ENCODE measurements around the gene TMEM145. TPM values are rescaled to one million over a fixed set of nuclear protein-coding genes. Genes with fewer than 3 reads are reported as not detected.

TMEM145 gene
- total and polyA plus RNA-seq, 3 experiments from 2014 or later = 0.15 TPM; not detected in 2

GRCh38 chr19:42273407-42274064 lies 39.6 kb upstream of the TMEM145 start:
- Histone ChIP-seq H3K27ac (ENCODE audit: low read depth, low read length) (no peak overlapping the region), H3K36me3 (ENCODE audit: insufficient read depth, low read length) (peaks cover 6% of the 10 kb centered on the region), H3K4me3 (ENCODE audit: low read length) (no peak overlapping the region), H3K4me1 (ENCODE audit: insufficient read depth, low read length) (peaks cover 42% of the 10 kb centered on the region), H3K9me3 (ENCODE audit: low read length) (no peaks in the 10 kb centered on the region), H3K27me3 (ENCODE audit: insufficient read depth, low read length, poor library complexity, severe bottlenecking) (no peaks in the 10 kb centered on the region)
- Mint-ChIP-seq H3K4me1 (peaks cover 37 to 57% (median 44%) of the 10 kb centered on the region in 3 donors), H3K27ac (no peak overlapping the region), H3K4me3 (no peak overlapping the region), H3K27me3 (peaks cover 0 to 5% of the 10 kb centered on the region in 2 donors), H3K36me3 (peaks cover 4 to 36% (median 6%) of the 10 kb centered on the region in 3 donors), H3K9me3 (no peaks in the 10 kb centered on the region)
- CTCF ChIA-PET = interaction anchor here (0.9 to 1.3 kb wide), 2 partner anchors 23 to 165 kb away, joined by 3 to 5 read pairs; no protein-coding TSS in a partner anchor
- DNase-seq = no peak
- POLR2A ChIA-PET = no interaction called here

- peak overlapping the region in 3 of 8 donors; percentile 4 to 30 (median 15) for H3K27ac Mint-ChIP-seq
- DNase-seq = no peak
- Histone ChIP-seq H3K9me3 (ENCODE audit: low read length) (no peaks in the 10 kb centered on the region), H3K27me3 (ENCODE audit: insufficient read depth, low read length, poor library complexity, severe bottlenecking) (no peaks in the 10 kb centered on the region), H3K36me3 (ENCODE audit: insufficient read depth, low read length) (peaks cover 6% of the 10 kb centered on the region), H3K4me3 (ENCODE audit: low read length) (no peak overlapping the region), H3K27ac (ENCODE audit: low read depth, low read length) (no peak overlapping the region), H3K4me1 (ENCODE audit: insufficient read depth, low read length) (peaks cover 48% of the 10 kb centered on the region)
- peaks cover 4 to 36% (median 6%) of the 10 kb centered on the region in 3 donors for H3K36me3 Mint-ChIP-seq
- peaks cover 0 to 5% of the 10 kb centered on the region in 2 donors for H3K27me3 Mint-ChIP-seq
- POLR2A ChIA-PET = no interaction called here
- peaks cover 43 to 64% (median 51%) of the 10 kb centered on the region in 3 donors for H3K4me1 Mint-ChIP-seq
- CTCF ChIA-PET = interaction anchor here (0.7 to 0.9 kb wide), 2 partner anchors 22 to 142 kb away, joined by 3 read pairs; partner anchors contain the start of gene POU2F2
- H3K9me3 Mint-ChIP-seq = no peaks in the 10 kb centered on the region
- H3K4me3 Mint-ChIP-seq = no peak overlapping the region
Measured at GRCh38 chr19:42274065-42274682, 38.9 kb upstream of the TMEM145 start.

- DNase-seq = no peak
- Histone ChIP-seq H3K4me1 (ENCODE audit: insufficient read depth, low read length) (peaks cover 46% of the 10 kb centered on the region), H3K27me3 (ENCODE audit: insufficient read depth, low read length, poor library complexity, severe bottlenecking) (no peaks in the 10 kb centered on the region), H3K27ac (ENCODE audit: low read depth, low read length) (no peak overlapping the region), H3K36me3 (ENCODE audit: insufficient read depth, low read length) (peaks cover 6% of the 10 kb centered on the region), H3K4me3 (ENCODE audit: low read length) (no peak overlapping the region), H3K9me3 (ENCODE audit: low read length) (no peaks in the 10 kb centered on the region)
- POLR2A ChIA-PET = no interaction called here
- CTCF ChIA-PET = interaction anchor here (0.6 to 0.7 kb wide), 2 partner anchors 142 to 166 kb away, joined by 3 read pairs; partner anchors contain the start of gene POU2F2
- Mint-ChIP-seq H3K36me3 (peaks cover 4 to 36% (median 6%) of the 10 kb centered on the region in 3 donors), H3K4me3 (peak overlapping the region in 2 of 7 donors; percentile 3 to 7), H3K27ac (peak overlapping the region in 5 of 8 donors; percentile 4 to 76 (median 30)), H3K4me1 (peaks cover 42 to 64% (median 48%) of the 10 kb centered on the region in 3 donors), H3K9me3 (no peaks in the 10 kb centered on the region), H3K27me3 (peaks cover 0 to 6% of the 10 kb centered on the region in 2 donors)
Measured at GRCh38 chr19:42275103-42275502, 38.0 kb upstream of the TMEM145 start.

- Histone ChIP-seq H3K27ac (ENCODE audit: low read depth, low read length) (no peak overlapping the region), H3K27me3 (ENCODE audit: insufficient read depth, low read length, poor library complexity, severe bottlenecking) (no peaks in the 10 kb centered on the region), H3K36me3 (ENCODE audit: insufficient read depth, low read length) (peaks cover 6% of the 10 kb centered on the region), H3K4me3 (ENCODE audit: low read length) (no peak overlapping the region), H3K4me1 (ENCODE audit: insufficient read depth, low read length) (peaks cover 42% of the 10 kb centered on the region), H3K9me3 (ENCODE audit: low read length) (no peaks in the 10 kb centered on the region)
- peak overlapping the region in 5 of 8 donors; percentile 6 to 89 (median 76) for H3K27ac Mint-ChIP-seq
- no peaks in the 10 kb centered on the region for H3K9me3 Mint-ChIP-seq
- H3K4me3 Mint-ChIP-seq = peak overlapping the region in 1 of 7 donors; percentile 56
- ChIA-PET POLR2A (no interaction called here), CTCF (interaction anchor here (0.6 kb wide), 1 partner anchor 167 kb away, joined by 3 read pairs; no protein-coding TSS in a partner anchor)
- H3K36me3 Mint-ChIP-seq = peaks cover 4 to 36% (median 6%) of the 10 kb centered on the region in 3 donors
- H3K4me1 Mint-ChIP-seq = peaks cover 39 to 62% (median 44%) of the 10 kb centered on the region in 3 donors
- H3K27me3 Mint-ChIP-seq = peaks cover 0 to 7% of the 10 kb centered on the region in 2 donors
- DNase-seq = no peak
Measured at GRCh38 chr19:42275517-42275916, 37.6 kb upstream of the TMEM145 start.

GRCh38 chr19:42276284-42276683 lies 36.8 kb upstream of the TMEM145 start:
- Histone ChIP-seq H3K4me1 (ENCODE audit: insufficient read depth, low read length) (peaks cover 37% of the 10 kb centered on the region), H3K27ac (ENCODE audit: low read depth, low read length) (no peak overlapping the region), H3K27me3 (ENCODE audit: insufficient read depth, low read length, poor library complexity, severe bottlenecking) (no peaks in the 10 kb centered on the region), H3K9me3 (ENCODE audit: low read length) (no peaks in the 10 kb centered on the region), H3K36me3 (ENCODE audit: insufficient read depth, low read length) (peaks cover 6% of the 10 kb centered on the region), H3K4me3 (ENCODE audit: low read length) (no peak overlapping the region)
- H3K36me3 Mint-ChIP-seq = peaks cover 4 to 33% (median 6%) of the 10 kb centered on the region in 3 donors
- ChIA-PET CTCF (interaction anchor here (5.9 kb wide), 1 partner anchor 32 kb away, joined by 72 read pairs; the partner anchor contains the start of gene GSK3A), POLR2A (no interaction called here)
- peak overlapping the region in 7 of 8 donors; percentile 36 to 91 (median 76) for H3K27ac Mint-ChIP-seq
- H3K4me3 Mint-ChIP-seq = peak overlapping the region in 4 of 7 donors; percentile 1 to 67 (median 50)
- no peaks in the 10 kb centered on the region for H3K9me3 Mint-ChIP-seq
- H3K27me3 Mint-ChIP-seq = peaks cover 0 to 5% of the 10 kb centered on the region in 2 donors
- no peak for DNase-seq
- peaks cover 34 to 54% (median 36%) of the 10 kb centered on the region in 3 donors for H3K4me1 Mint-ChIP-seq

DNA sequence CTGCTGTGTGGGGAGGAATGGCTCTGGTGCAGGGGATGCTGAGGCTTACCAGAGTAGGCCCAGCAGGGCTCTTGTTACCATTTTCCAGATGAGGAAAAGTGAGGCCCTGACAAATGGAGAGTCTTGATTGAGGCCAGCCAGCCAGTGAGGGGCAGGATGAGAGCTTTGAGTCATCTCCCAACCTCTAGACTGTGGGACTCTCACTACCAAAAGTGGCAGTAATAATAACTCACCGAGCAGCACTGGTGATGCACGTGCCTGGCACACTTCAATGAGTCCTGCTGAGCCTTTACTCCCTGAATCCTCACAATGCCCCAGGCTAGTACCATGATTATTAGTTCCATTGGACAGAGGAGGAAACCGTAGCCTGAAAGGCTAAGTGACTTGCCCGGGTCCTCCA lies 36.3 kb upstream of the TMEM145 start:
- CTCF ChIA-PET = interaction anchor here (5.9 kb wide), 1 partner anchor 32 kb away, joined by 72 read pairs; the partner anchor contains the start of gene GSK3A
- peaks cover 39% of the 10 kb centered on the region for H3K4me1 ChIP-seq (ENCODE audit: insufficient read depth, low read length)
- Mint-ChIP-seq H3K27me3 (peaks cover 0 to 5% of the 10 kb centered on the region in 2 donors), H3K4me1 (peaks cover 34 to 50% (median 36%) of the 10 kb centered on the region in 3 donors), H3K9me3 (no peaks in the 10 kb centered on the region), H3K36me3 (peaks cover 4 to 29% (median 6%) of the 10 kb centered on the region in 3 donors), H3K4me3 (peak overlapping the region in 2 of 7 donors; percentile 34 to 56), H3K27ac (peak overlapping the region in 1 of 8 donors; percentile 44)
- no peak overlapping the region for H3K4me3 ChIP-seq (ENCODE audit: low read length)
- no peaks in the 10 kb centered on the region for H3K27me3 ChIP-seq (ENCODE audit: insufficient read depth, low read length, poor library complexity, severe bottlenecking)
- POLR2A ChIA-PET = no interaction called here
- no peaks in the 10 kb centered on the region for H3K9me3 ChIP-seq (ENCODE audit: low read length)
- H3K27ac ChIP-seq (ENCODE audit: low read depth, low read length) = no peak overlapping the region
- no peak for DNase-seq
- peaks cover 6% of the 10 kb centered on the region for H3K36me3 ChIP-seq (ENCODE audit: insufficient read depth, low read length)

GRCh38 chr19:42277821-42278451 lies 35.2 kb upstream of the TMEM145 start:
- CTCF ChIA-PET = interaction anchor here (1.8 to 5.9 kb wide), 5 partner anchors 7 to 143 kb away, joined by 7 to 72 read pairs (median 13); partner anchors contain the start of gene GSK3A
- peaks cover 50% of the 10 kb centered on the region for H3K4me1 ChIP-seq (ENCODE audit: insufficient read depth, low read length)
- Mint-ChIP-seq H3K27ac (peak overlapping the region in 5 of 8 donors; percentile 60 to 98 (median 92)), H3K4me3 (no peak overlapping the region), H3K27me3 (peaks cover 0 to 5% of the 10 kb centered on the region in 2 donors), H3K4me1 (peaks cover 34 to 50% (median 44%) of the 10 kb centered on the region in 3 donors), H3K9me3 (no peaks in the 10 kb centered on the region), H3K36me3 (peaks cover 4 to 23% (median 6%) of the 10 kb centered on the region in 3 donors)
- H3K9me3 ChIP-seq (ENCODE audit: low read length) = no peaks in the 10 kb centered on the region
- DNase-seq = no peak
- no peak overlapping the region for H3K4me3 ChIP-seq (ENCODE audit: low read length)
- no peak overlapping the region for H3K27ac ChIP-seq (ENCODE audit: low read depth, low read length)
- H3K36me3 ChIP-seq (ENCODE audit: insufficient read depth, low read length) = peaks cover 6% of the 10 kb centered on the region
- no peaks in the 10 kb centered on the region for H3K27me3 ChIP-seq (ENCODE audit: insufficient read depth, low read length, poor library complexity, severe bottlenecking)
- POLR2A ChIA-PET = interaction anchor here (2.5 kb wide), 1 partner anchor 34 kb away, joined by 26 read pairs; the partner anchor contains the start of gene GSK3A
